ENCODE results near the gene FBXL16. TPM values are rescaled to one million over a fixed set of nuclear protein-coding genes. Genes with fewer than 3 reads are reported as not detected.

FBXL16 gene
- total RNA-seq, 1 donor from 2014 or later: 3.0 TPM

- peaks cover 14% of the 10 kb centered on the region for H3K27me3 Mint-ChIP-seq (ENCODE audit: low read depth)
- H3K36me3 Mint-ChIP-seq (ENCODE audit: low read depth): peaks cover 4% of the 10 kb centered on the region
- no peak for TF ChIP-seq CTCF (conservative IDR thresholded peaks at IDR 0.05)
- H3K4me3 Mint-ChIP-seq: peak overlapping the region; percentile 90
- no peaks in the 10 kb centered on the region for H3K9me3 Mint-ChIP-seq
- H3K4me1 Mint-ChIP-seq: peaks cover 18% of the 10 kb centered on the region
- H3K27ac Mint-ChIP-seq (ENCODE audit: unreplicated experiment): no peak overlapping the region
- DNase-seq (ENCODE audit: low read depth, low spot score): no peak
Measured at GRCh38 chr16:680967-681745, 24.4 kb downstream of the FBXL16 start.

GRCh38 chr16:680625-680945, 25.0 kb downstream of the FBXL16 start:
- Mint-ChIP-seq H3K36me3 (ENCODE audit: low read depth) (peaks cover 3% of the 10 kb centered on the region), H3K27ac (ENCODE audit: unreplicated experiment) (no peak overlapping the region), H3K27me3 (ENCODE audit: low read depth) (peaks cover 12% of the 10 kb centered on the region), H3K9me3 (no peaks in the 10 kb centered on the region), H3K4me1 (peaks cover 18% of the 10 kb centered on the region), H3K4me3 (peak overlapping the region; percentile 90)
- no peak for DNase-seq (ENCODE audit: low read depth, low spot score)
- TF ChIP-seq CTCF (conservative IDR thresholded peaks at IDR 0.05): no peak

GRCh38 chr16:679814-680624, 25.6 kb downstream of the FBXL16 start, which contains the start of gene STUB1:
STUB1 (plus strand) TSS chr16:680410; CDS start chr16:680526, 116 bp downstream.
- peaks cover 16% of the 10 kb centered on the region for H3K27me3 Mint-ChIP-seq (ENCODE audit: low read depth)
- DNase-seq (ENCODE audit: low read depth, low spot score): peak; percentile 92
- peaks cover 21% of the 10 kb centered on the region for H3K4me1 Mint-ChIP-seq
- H3K27ac Mint-ChIP-seq (ENCODE audit: unreplicated experiment): peak within 1 kb of the TSS; percentile 91
- peaks cover 3% of the 10 kb centered on the region for H3K36me3 Mint-ChIP-seq (ENCODE audit: low read depth)
- TF ChIP-seq CTCF (conservative IDR thresholded peaks at IDR 0.05): no peak
- H3K9me3 Mint-ChIP-seq: no peaks in the 10 kb centered on the region
- peak within 1 kb of the TSS; percentile 91 for H3K4me3 Mint-ChIP-seq

DNA sequence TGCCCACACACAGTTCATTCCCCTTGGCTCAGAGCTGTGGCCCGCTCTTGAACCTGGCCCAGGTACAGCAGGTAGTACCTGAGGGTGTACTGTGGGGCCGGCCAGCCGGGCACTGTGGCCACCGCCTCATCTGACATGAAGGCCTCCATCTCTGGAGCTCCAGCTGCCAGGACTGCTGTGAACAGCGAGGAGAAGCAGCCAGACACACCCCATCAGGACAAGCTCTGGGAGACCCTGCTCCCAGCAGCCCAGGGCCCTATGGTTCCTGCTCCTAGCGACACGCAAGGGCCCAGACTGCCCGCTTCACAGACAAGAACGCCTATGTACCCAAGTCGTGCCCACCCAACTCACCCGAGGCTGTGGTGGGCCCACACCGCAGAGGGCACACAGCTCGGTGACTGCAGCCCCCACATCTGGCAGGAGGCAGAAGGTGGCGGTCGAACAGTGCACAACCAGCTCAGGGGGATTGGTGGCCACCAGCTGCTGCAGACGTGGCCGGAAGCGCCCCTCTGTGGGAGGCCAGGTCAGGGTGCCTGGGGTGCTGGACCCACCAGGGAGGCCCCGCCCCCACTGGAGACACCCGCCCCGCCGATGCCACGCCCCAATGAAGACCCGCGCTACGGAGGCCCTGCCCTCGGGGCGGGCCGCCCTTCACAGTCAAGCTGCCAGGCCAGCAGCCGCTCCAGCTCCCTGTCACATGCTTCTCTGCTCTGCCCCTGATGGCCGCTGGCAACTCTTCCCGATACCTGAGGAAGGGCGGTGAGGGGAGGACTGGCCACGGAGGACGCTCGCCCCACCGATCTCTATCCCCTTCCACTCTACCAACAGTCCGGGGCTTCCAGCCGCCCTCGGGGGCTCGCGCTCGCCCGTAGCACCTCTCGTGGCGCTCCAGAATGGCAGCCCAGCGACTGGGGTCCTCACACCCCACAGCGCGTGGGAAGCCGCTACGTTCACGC, 26.5 kb downstream of the FBXL16 start:
- TF ChIP-seq CTCF (conservative IDR thresholded peaks at IDR 0.05): no peak
- no peak overlapping the region for H3K27ac Mint-ChIP-seq (ENCODE audit: unreplicated experiment)
- H3K4me3 Mint-ChIP-seq: peak overlapping the region; percentile 91
- H3K4me1 Mint-ChIP-seq: peaks cover 22% of the 10 kb centered on the region
- H3K9me3 Mint-ChIP-seq: no peaks in the 10 kb centered on the region
- peak; percentile 64 for DNase-seq (ENCODE audit: low read depth, low spot score)
- H3K36me3 Mint-ChIP-seq (ENCODE audit: low read depth): peaks cover 3% of the 10 kb centered on the region
- peaks cover 20% of the 10 kb centered on the region for H3K27me3 Mint-ChIP-seq (ENCODE audit: low read depth)

Data from neural crest cell (in vitro differentiated cells).